H1 (cell line): Measurements from ENCODE around the gene PANX2. TPM values are rescaled to one million over a fixed set of nuclear protein-coding genes. Genes with fewer than 3 reads are reported as not detected.

Experiments used
- ASH2L ChIP-seq: fragments of 200-600, 300-600 bp; sonication (generic); IDR thresholded peaks from one replicate; pipeline ENCODE4 v1.7.1; 2017; ENCODE audit warnings: low read length
- CHD2 ChIP-seq: IDR thresholded peaks from 2 replicates; pipeline ENCODE4 v1.6.1; 2012; ENCODE audit warnings: low read length, improper control_type of control experiment
- NANOG ChIP-seq: IDR thresholded peaks from 2 replicates; pipeline ENCODE4 v1.6.1; 2011; ENCODE audit warnings: low read length, low read depth, mild to moderate bottlenecking, inconsistent platforms; ENCODE audit not compliant: insufficient read depth, poor library complexity, severe bottlenecking
- NRF1 ChIP-seq: IDR thresholded peaks from 2 replicates; pipeline ENCODE4 v1.6.1; 2011; ENCODE audit warnings: mild to moderate bottlenecking, low read depth, low read length, improper control_type of control experiment
- USF2 ChIP-seq: IDR thresholded peaks from 2 replicates; pipeline ENCODE4 v1.6.1; 2011; ENCODE audit warnings: low read length, improper control_type of control experiment
- polyA plus RNA-seq, 7 experiments: library from polyadenylated mRNA; depleted of rRNA in 3 of 7; stranded (reverse) in 5 of 7; unstranded in 2 of 7; fragments of >200 nt in 5 of 7; fragments of 200-250 nt in 2 of 7; gene quantifications; 1 replicate in 5 of 7; 2 replicates in 1 of 7; 4 replicates in 1 of 7; pipeline versions ENCODE4 v1.2.1 to v1.2.3, GENCODE V29; 2011 to 2013; ENCODE audit warnings: missing spikeins in 2 of 7, mixed read lengths in 2 of 7
- total RNA-seq: library from RNA; stranded (reverse); fragmentation: NEBNext Ultra II Directional; extraction: Animal tissue kit (Norgen Biotek cat#: 25700); gene quantifications from 2 replicates; pipeline ENCODE4 v1.2.1, GENCODE V29; 2021

Gene PANX2
- total and polyA plus RNA-seq, 2 of the 8 experiments (the other 6 are each of a cell fraction or from before 2014, with no cell fraction given) = 3.5 to 5.0 TPM

GRCh38 chr22:50211147-50211546 is 40.6 kb downstream of the PANX2 start (continued):
- TF ChIP-seq USF2 = no peak
- TF ChIP-seq NRF1 = no peak
- no peak for TF ChIP-seq NANOG
- no peak for TF ChIP-seq ASH2L
- no peak for TF ChIP-seq CHD2
